HepG2 (cell line): Measurements from ENCODE around the gene SOX9. TPM values are rescaled to one million over a fixed set of nuclear protein-coding genes. Genes with fewer than 3 reads are reported as not detected.

Source experiments
- BRCA1 ChIP-seq: sonication (generic); formaldehyde crosslinking; IDR thresholded peaks from 2 replicates; pipeline ENCODE4 v1.4.0; 2020; ENCODE audit warnings: missing genetic modification reagents
- FOXK2 ChIP-seq: fragments of 450-650 bp; IDR thresholded peaks from 2 replicates; pipeline ENCODE4 v1.6.1; 2016
- NFKB2 ChIP-seq: sonication (generic); formaldehyde crosslinking; IDR thresholded peaks from 2 replicates; pipeline ENCODE4 v1.4.0; 2020; ENCODE audit warnings: missing genetic modification reagents, borderline replicate concordance
- NR3C1 ChIP-seq: sonication (generic); formaldehyde crosslinking; IDR thresholded peaks from 2 replicates; pipeline ENCODE4 v1.4.0; 2020; ENCODE audit warnings: missing genetic modification reagents
- PCBP1 ChIP-seq: fragments of 200-400 bp; formaldehyde crosslinking; IDR thresholded peaks from 2 replicates; pipeline ENCODE4 v1.6.1; 2017; ENCODE audit warnings: mild to moderate bottlenecking, low read depth, low read length, borderline replicate concordance
- REST ChIP-seq, 2 experiments: IDR thresholded peaks; 2 replicates each; pipeline ENCODE4 v1.6.1; 2011 to 2012; ENCODE audit warnings: low read length in 2 of 2, borderline replicate concordance in 1 of 2, low read depth in 1 of 2, mild to moderate bottlenecking in 1 of 2, moderate library complexity in 1 of 2
- STAG1 ChIP-seq: sonication (generic); formaldehyde crosslinking; IDR thresholded peaks from 2 replicates; pipeline ENCODE4 v1.4.0; 2020; ENCODE audit warnings: missing genetic modification reagents
- THAP7 ChIP-seq: sonication (generic); formaldehyde crosslinking; IDR thresholded peaks from 2 replicates; pipeline ENCODE4 v1.8.1; 2023; ENCODE audit warnings: mild to moderate bottlenecking, missing genetic modification reagents
- ZKSCAN8 ChIP-seq: IDR thresholded peaks from 2 replicates; pipeline ENCODE4 v1.6.1; 2016; ENCODE audit warnings: borderline replicate concordance, missing genetic modification reagents, missing compliant biosample characterization
- ZMYM4 ChIP-seq: sonication (generic); formaldehyde crosslinking; IDR thresholded peaks from 2 replicates; pipeline ENCODE4 v1.8.1; 2023; ENCODE audit warnings: mild to moderate bottlenecking, missing genetic modification reagents
- ZNF234 ChIP-seq: sonication (generic); formaldehyde crosslinking; conservative IDR thresholded peaks from 2 replicates; pipeline ENCODE4 v1.5.1; 2020; ENCODE audit warnings: mild to moderate bottlenecking, missing genetic modification reagents
- ZNF496 ChIP-seq: sonication (generic); formaldehyde crosslinking; IDR thresholded peaks from 2 replicates; pipeline ENCODE4 v1.8.1; 2023; ENCODE audit warnings: mild to moderate bottlenecking, moderate library complexity, missing genetic modification reagents; ENCODE audit not compliant: insufficient replicate concordance
- ZNF510 ChIP-seq: sonication (generic); formaldehyde crosslinking; IDR thresholded peaks from 2 replicates; pipeline ENCODE4 v1.4.0; 2020; ENCODE audit warnings: low read depth, mild to moderate bottlenecking, missing genetic modification reagents
- ZNF563 ChIP-seq: sonication (generic); formaldehyde crosslinking; IDR thresholded peaks from 2 replicates; pipeline ENCODE4 v1.8.0; 2022; ENCODE audit warnings: mild to moderate bottlenecking, moderate library complexity, missing genetic modification reagents
- ZNF678 ChIP-seq: sonication (generic); formaldehyde crosslinking; IDR thresholded peaks from 2 replicates; pipeline ENCODE4 v1.4.0; 2020; ENCODE audit warnings: mild to moderate bottlenecking, missing genetic modification reagents
- polyA plus RNA-seq, 8 experiments: library from polyadenylated mRNA; depleted of rRNA in 3 of 8; stranded (reverse) in 7 of 8; unstranded in 1 of 8; fragments of >200 nt; fragmentation: Illumina TruSeq in 4 of 8; extraction: Trizol in 4 of 8; gene quantifications; 2 replicates each; pipeline versions ENCODE4 v1.2.1 to v1.2.3, GENCODE V29; 2011 to 2016; ENCODE audit warnings: low read depth in 4 of 8, missing spikeins in 1 of 8, mixed read lengths in 1 of 8; ENCODE audit not compliant: insufficient read depth in 1 of 8
- total RNA-seq, 5 experiments: library from RNA; depleted of rRNA; stranded (reverse); fragments of >200 nt; fragmentation: Illumina TruSeq; extraction: Trizol; gene quantifications; 2 replicates each; pipeline ENCODE4 v1.2.3, GENCODE V29; 2016; ENCODE audit warnings: low read depth in 1 of 5
- TF ChIP-seq, protein P1 (sequence below): sonication (generic); formaldehyde crosslinking; IDR thresholded peaks from 2 replicates; pipeline ENCODE4 v1.8.1; 2023; ENCODE audit warnings: missing genetic modification reagents, inconsistent platforms, borderline replicate concordance
- TF ChIP-seq, protein P2 (sequence below): sonication (generic); formaldehyde crosslinking; IDR thresholded peaks from 2 replicates; pipeline ENCODE4 v1.4.0; 2020; ENCODE audit warnings: missing genetic modification reagents
- TF ChIP-seq, protein P3 (sequence below): sonication (generic); formaldehyde crosslinking; IDR thresholded peaks from 2 replicates; pipeline ENCODE4 v1.4.0; 2020; ENCODE audit warnings: low read depth, mild to moderate bottlenecking, missing genetic modification reagents

SOX9 gene
- total and polyA plus RNA-seq, 2 of the 13 experiments (the other 11 are each of a cell fraction or from before 2014, with no cell fraction given): 16.1 to 27.6 TPM

DNA sequence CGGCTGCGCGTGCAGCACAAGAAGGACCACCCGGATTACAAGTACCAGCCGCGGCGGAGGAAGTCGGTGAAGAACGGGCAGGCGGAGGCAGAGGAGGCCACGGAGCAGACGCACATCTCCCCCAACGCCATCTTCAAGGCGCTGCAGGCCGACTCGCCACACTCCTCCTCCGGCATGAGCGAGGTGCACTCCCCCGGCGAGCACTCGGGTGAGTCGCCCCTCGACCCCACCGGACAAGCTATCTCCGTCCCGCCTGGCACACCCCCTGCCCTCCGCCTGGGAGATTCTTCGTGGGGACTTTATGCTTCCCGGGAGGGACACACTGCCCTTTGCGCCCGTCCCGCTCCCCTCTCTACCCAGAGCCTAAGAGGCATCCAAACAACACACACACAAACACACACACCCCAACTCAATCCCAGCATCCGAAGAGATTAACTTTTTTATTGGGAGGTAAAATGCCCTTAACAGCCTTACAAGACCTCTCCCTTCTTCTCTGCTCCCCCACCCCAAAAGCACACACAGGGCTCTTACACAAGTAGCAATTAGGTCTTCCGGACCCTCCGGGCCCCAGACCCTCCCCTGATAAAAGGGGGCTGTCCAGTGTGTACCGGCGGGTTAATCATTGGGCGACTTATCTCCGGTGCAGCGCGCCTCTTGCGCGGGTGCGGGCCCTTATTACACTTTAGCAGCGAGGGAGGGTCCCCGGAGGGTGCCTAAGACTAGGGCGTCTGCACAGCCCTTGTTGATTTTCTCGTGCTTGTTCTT lies 2.1 kb downstream of the SOX9 start (continued):
- TF ChIP-seq, protein P1, sequence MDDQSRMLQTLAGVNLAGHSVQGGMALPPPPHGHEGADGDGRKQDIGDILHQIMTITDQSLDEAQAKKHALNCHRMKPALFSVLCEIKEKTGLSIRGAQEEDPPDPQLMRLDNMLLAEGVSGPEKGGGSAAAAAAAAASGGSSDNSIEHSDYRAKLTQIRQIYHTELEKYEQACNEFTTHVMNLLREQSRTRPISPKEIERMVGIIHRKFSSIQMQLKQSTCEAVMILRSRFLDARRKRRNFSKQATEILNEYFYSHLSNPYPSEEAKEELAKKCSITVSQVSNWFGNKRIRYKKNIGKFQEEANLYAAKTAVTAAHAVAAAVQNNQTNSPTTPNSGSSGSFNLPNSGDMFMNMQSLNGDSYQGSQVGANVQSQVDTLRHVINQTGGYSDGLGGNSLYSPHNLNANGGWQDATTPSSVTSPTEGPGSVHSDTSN (CRISPR knock-in tag): no peak
- TF ChIP-seq ZKSCAN8 (CRISPR knock-in tag): no peak
- no peak for TF ChIP-seq ZNF496
- no peak for TF ChIP-seq ZNF234 (CRISPR knock-in tag)
- no peak for TF ChIP-seq NR3C1 (CRISPR knock-in tag)
- no peak for TF ChIP-seq THAP7
- TF ChIP-seq REST (IDR thresholded peaks at IDR 0.05; ENCODE audit: borderline replicate concordance in 1 of 2, low read depth in 1 of 2, low read length in 2 of 2): 0 out of 4 replicates have a peak, but pooled peaks of 1 of the 2 experiments have one; percentile 14
- 0 out of 2 replicates have a peak, but pooled peaks have one; percentile 6 for TF ChIP-seq ZNF563
- TF ChIP-seq BRCA1 (CRISPR knock-in tag): 0 out of 2 replicates have a peak, but pooled peaks have one; percentile 62
- TF ChIP-seq, protein P2, sequence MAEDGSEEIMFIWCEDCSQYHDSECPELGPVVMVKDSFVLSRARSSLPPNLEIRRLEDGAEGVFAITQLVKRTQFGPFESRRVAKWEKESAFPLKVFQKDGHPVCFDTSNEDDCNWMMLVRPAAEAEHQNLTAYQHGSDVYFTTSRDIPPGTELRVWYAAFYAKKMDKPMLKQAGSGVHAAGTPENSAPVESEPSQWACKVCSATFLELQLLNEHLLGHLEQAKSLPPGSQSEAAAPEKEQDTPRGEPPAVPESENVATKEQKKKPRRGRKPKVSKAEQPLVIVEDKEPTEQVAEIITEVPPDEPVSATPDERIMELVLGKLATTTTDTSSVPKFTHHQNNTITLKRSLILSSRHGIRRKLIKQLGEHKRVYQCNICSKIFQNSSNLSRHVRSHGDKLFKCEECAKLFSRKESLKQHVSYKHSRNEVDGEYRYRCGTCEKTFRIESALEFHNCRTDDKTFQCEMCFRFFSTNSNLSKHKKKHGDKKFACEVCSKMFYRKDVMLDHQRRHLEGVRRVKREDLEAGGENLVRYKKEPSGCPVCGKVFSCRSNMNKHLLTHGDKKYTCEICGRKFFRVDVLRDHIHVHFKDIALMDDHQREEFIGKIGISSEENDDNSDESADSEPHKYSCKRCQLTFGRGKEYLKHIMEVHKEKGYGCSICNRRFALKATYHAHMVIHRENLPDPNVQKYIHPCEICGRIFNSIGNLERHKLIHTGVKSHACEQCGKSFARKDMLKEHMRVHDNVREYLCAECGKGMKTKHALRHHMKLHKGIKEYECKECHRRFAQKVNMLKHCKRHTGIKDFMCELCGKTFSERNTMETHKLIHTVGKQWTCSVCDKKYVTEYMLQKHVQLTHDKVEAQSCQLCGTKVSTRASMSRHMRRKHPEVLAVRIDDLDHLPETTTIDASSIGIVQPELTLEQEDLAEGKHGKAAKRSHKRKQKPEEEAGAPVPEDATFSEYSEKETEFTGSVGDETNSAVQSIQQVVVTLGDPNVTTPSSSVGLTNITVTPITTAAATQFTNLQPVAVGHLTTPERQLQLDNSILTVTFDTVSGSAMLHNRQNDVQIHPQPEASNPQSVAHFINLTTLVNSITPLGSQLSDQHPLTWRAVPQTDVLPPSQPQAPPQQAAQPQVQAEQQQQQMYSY: no peak
- peak; percentile 81; the same call in 1 of the 2 replicates for TF ChIP-seq NFKB2 (CRISPR knock-in tag)
- 0 out of 2 replicates have a peak, but pooled peaks have one; percentile 52 for TF ChIP-seq ZNF510 (CRISPR knock-in tag)
- TF ChIP-seq PCBP1: peak; percentile 68; the same call in 1 of the 2 replicates
- TF ChIP-seq STAG1: 0 out of 2 replicates have a peak, but pooled peaks have one; percentile 34
- no peak for TF ChIP-seq FOXK2
- TF ChIP-seq, protein P3, sequence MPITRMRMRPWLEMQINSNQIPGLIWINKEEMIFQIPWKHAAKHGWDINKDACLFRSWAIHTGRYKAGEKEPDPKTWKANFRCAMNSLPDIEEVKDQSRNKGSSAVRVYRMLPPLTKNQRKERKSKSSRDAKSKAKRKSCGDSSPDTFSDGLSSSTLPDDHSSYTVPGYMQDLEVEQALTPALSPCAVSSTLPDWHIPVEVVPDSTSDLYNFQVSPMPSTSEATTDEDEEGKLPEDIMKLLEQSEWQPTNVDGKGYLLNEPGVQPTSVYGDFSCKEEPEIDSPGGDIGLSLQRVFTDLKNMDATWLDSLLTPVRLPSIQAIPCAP (CRISPR knock-in tag): peak; percentile 82; the same call in 1 of the 2 replicates
- peak; percentile 81 for TF ChIP-seq ZMYM4 (CRISPR knock-in tag)
- TF ChIP-seq ZNF678 (CRISPR knock-in tag): no peak; the same call in 1 of the 2 replicates
